HepG2 (cell line): ENCODE data around the gene DEGS1. TPM values are rescaled to one million over a fixed set of nuclear protein-coding genes. Genes with fewer than 3 reads are reported as not detected.

Experiments used
- ARID5B ChIP-seq: IDR thresholded peaks from 2 replicates; pipeline ENCODE4 v1.4.0; 2020; ENCODE audit warnings: mild to moderate bottlenecking, missing genetic modification reagents
- CBX1 ChIP-seq: IDR thresholded peaks from one replicate; pipeline ENCODE4 v1.6.1; 2016; ENCODE audit warnings: antibody characterized with exemption, low read depth
- CREBL2 ChIP-seq: sonication (generic); formaldehyde crosslinking; IDR thresholded peaks from 2 replicates; pipeline ENCODE4 v1.8.1; 2023; ENCODE audit warnings: missing genetic modification reagents, mild to moderate bottlenecking, borderline replicate concordance
- HMGXB4 ChIP-seq, 2 experiments: sonication (generic) in 1 of 2; formaldehyde crosslinking in 1 of 2; IDR thresholded peaks; 2 replicates each; pipeline versions ENCODE4 v1.4.0 to v1.6.1; 2018 to 2020; ENCODE audit warnings: missing genetic modification reagents in 2 of 2, borderline replicate concordance in 1 of 2, low read depth in 1 of 2, mild to moderate bottlenecking in 1 of 2, missing biosample characterization in 1 of 2
- HNF4G ChIP-seq, 2 experiments: sonication (generic) in 1 of 2; formaldehyde crosslinking in 1 of 2; IDR thresholded peaks; 2 replicates each; pipeline versions ENCODE4 v1.4.0 to v1.6.1; 2011 to 2020; ENCODE audit warnings: borderline replicate concordance in 2 of 2, low read depth in 2 of 2, mild to moderate bottlenecking in 2 of 2, low read length in 1 of 2, missing genetic modification reagents in 1 of 2, moderate library complexity in 1 of 2
- MYC ChIP-seq: sonication (generic); formaldehyde crosslinking; IDR thresholded peaks from 2 replicates; pipeline ENCODE4 v1.9.0; 2021; ENCODE audit warnings: missing genetic modification reagents, borderline replicate concordance
- ONECUT2 ChIP-seq: sonication (generic); formaldehyde crosslinking; IDR thresholded peaks from 2 replicates; pipeline ENCODE4 v1.4.0; 2020; ENCODE audit warnings: missing genetic modification reagents
- PCBP1 ChIP-seq: fragments of 200-400 bp; formaldehyde crosslinking; IDR thresholded peaks from 2 replicates; pipeline ENCODE4 v1.6.1; 2017; ENCODE audit warnings: mild to moderate bottlenecking, low read depth, low read length, borderline replicate concordance
- POGZ ChIP-seq: sonication (generic); formaldehyde crosslinking; IDR thresholded peaks from 2 replicates; pipeline ENCODE4 v1.4.0; 2020; ENCODE audit warnings: mild to moderate bottlenecking, missing genetic modification reagents
- RCOR2 ChIP-seq: IDR thresholded peaks from 2 replicates; pipeline ENCODE4 v1.6.1; 2016; ENCODE audit warnings: missing biosample characterization, missing genetic modification reagents
- SATB2 ChIP-seq: sonication (generic); formaldehyde crosslinking; IDR thresholded peaks from 2 replicates; pipeline ENCODE4 v1.5.0; 2020; ENCODE audit warnings: missing genetic modification reagents
- SRSF1 ChIP-seq: fragments of 200-400 bp; formaldehyde crosslinking; optimal IDR thresholded peaks from 2 replicates; pipeline ENCODE3; 2017; ENCODE audit warnings: mild to moderate bottlenecking, low read depth, low read length, moderate library complexity
- ZFP62 ChIP-seq: sonication (generic); formaldehyde crosslinking; IDR thresholded peaks from 2 replicates; pipeline ENCODE4 v1.4.0; 2020; ENCODE audit warnings: missing genetic modification reagents
- ZNF232 ChIP-seq: sonication (generic); formaldehyde crosslinking; IDR thresholded peaks from 2 replicates; pipeline ENCODE4 v1.4.0; 2020; ENCODE audit warnings: missing genetic modification reagents, borderline replicate concordance
- ZNF253 ChIP-seq: sonication (generic); formaldehyde crosslinking; IDR thresholded peaks from 2 replicates; pipeline ENCODE4 v1.8.0; 2022; ENCODE audit warnings: mild to moderate bottlenecking, missing genetic modification reagents, borderline replicate concordance
- ZNF280B ChIP-seq: sonication (generic); formaldehyde crosslinking; IDR thresholded peaks from 2 replicates; pipeline ENCODE4 v1.5.0; 2020; ENCODE audit warnings: missing genetic modification reagents, mild to moderate bottlenecking, borderline replicate concordance
- ZNF770 ChIP-seq: sonication (generic); formaldehyde crosslinking; IDR thresholded peaks from 2 replicates; pipeline ENCODE4 v1.5.0; 2020; ENCODE audit warnings: mild to moderate bottlenecking, missing genetic modification reagents
- ZNF879 ChIP-seq: sonication (generic); formaldehyde crosslinking; IDR thresholded peaks from 2 replicates; pipeline ENCODE4 v1.8.1; 2023; ENCODE audit warnings: missing genetic modification reagents
- ZSCAN20 ChIP-seq: sonication (generic); formaldehyde crosslinking; IDR thresholded peaks from 2 replicates; pipeline ENCODE4 v1.4.0; 2020; ENCODE audit warnings: missing genetic modification reagents, mild to moderate bottlenecking, borderline replicate concordance
- polyA plus RNA-seq, 8 experiments: library from polyadenylated mRNA; depleted of rRNA in 3 of 8; stranded (reverse) in 7 of 8; unstranded in 1 of 8; fragments of >200 nt; fragmentation: Illumina TruSeq in 4 of 8; extraction: Trizol in 4 of 8; gene quantifications; 2 replicates each; pipeline versions ENCODE4 v1.2.1 to v1.2.3, GENCODE V29; 2011 to 2016; ENCODE audit warnings: low read depth in 4 of 8, missing spikeins in 1 of 8, mixed read lengths in 1 of 8; ENCODE audit not compliant: insufficient read depth in 1 of 8
- total RNA-seq, 5 experiments: library from RNA; depleted of rRNA; stranded (reverse); fragments of >200 nt; fragmentation: Illumina TruSeq; extraction: Trizol; gene quantifications; 2 replicates each; pipeline ENCODE4 v1.2.3, GENCODE V29; 2016; ENCODE audit warnings: low read depth in 1 of 5

DEGS1 gene
- total and polyA plus RNA-seq, 2 of the 13 experiments (the other 11 are each of a cell fraction or from before 2014, with no cell fraction given): 18.1 to 35.9 TPM

- TF ChIP-seq CREBL2 (no peak; the same call in 1 of the 2 replicates), CBX1 (no peak), HMGXB4 (CRISPR knock-in tag; IDR thresholded peaks at IDR 0.05; ENCODE audit: borderline replicate concordance in 1 of 2, low read depth in 1 of 2) (peak; percentile 10 to 38; a peak in 2 of 4 replicates), ZNF770 (no peak; the same call in 1 of the 2 replicates), SATB2 (CRISPR knock-in tag) (no peak), RCOR2 (0 out of 2 replicates have a peak, but pooled peaks have one; percentile 26), ZFP62 (no peak), PCBP1 (no peak), ZNF879 (CRISPR knock-in tag) (no peak), ZSCAN20 (CRISPR knock-in tag) (no peak), ARID5B (peak; percentile 68), POGZ (CRISPR knock-in tag) (no peak), ONECUT2 (CRISPR knock-in tag) (no peak), ZNF253 (CRISPR knock-in tag) (0 out of 2 replicates have a peak, but pooled peaks have one; percentile 35), MYC (CRISPR knock-in tag) (peak; percentile 46), HNF4G (IDR thresholded peaks at IDR 0.05; ENCODE audit: borderline replicate concordance, low read depth, low read length) (no peak), HNF4G (CRISPR knock-in tag; IDR thresholded peaks at IDR 0.05; ENCODE audit: borderline replicate concordance, low read depth) (no peak), ZNF280B (no peak), ZNF232 (CRISPR knock-in tag) (no peak), SRSF1 (no peak)
Measured at GRCh38 chr1:224182866-224183590, at the start of gene DEGS1 (continued).
